Superior temporal gyrus (tissue), 1 donor: Measurements from ENCODE around the gene DCUN1D3.

Experiments
- DNase-seq: peaks from one replicate; pipeline ENCODE4 v3.0.0-alpha.2; 2016; ENCODE audit errors: extremely low spot score

Gene DCUN1D3

GRCh38 chr16:20918486-20919239, 18.5 kb upstream of the DCUN1D3 start:
- no peak for DNase-seq

GRCh38 chr16:20916942-20917341, 16.8 kb upstream of the DCUN1D3 start:
- DNase-seq = no peak

- no peak for DNase-seq
These were observed 16.1 kb upstream of the DCUN1D3 start for GRCh38 chr16:20916289-20916688.

GRCh38 chr16:20911361-20911760, 11.2 kb upstream of the DCUN1D3 start:
- no peak for DNase-seq

- no peak for DNase-seq
These were observed 10.7 kb upstream of the DCUN1D3 start for GRCh38 chr16:20910781-20911321.

- no peak for DNase-seq
These were observed 6.4 kb upstream of the DCUN1D3 start for GRCh38 chr16:20906341-20907255.

- no peak for DNase-seq
These were observed 5.4 kb upstream of the DCUN1D3 start for GRCh38 chr16:20905576-20905975.

- no peak for DNase-seq
These were observed 4.4 kb upstream of the DCUN1D3 start for GRCh38 chr16:20904507-20905081.

GRCh38 chr16:20903899-20904506, 3.8 kb upstream of the DCUN1D3 start:
- DNase-seq = no peak

GRCh38 chr16:20903116-20903898, 3.1 kb upstream of the DCUN1D3 start:
- no peak for DNase-seq

- no peak for DNase-seq
These were observed 2.3 kb upstream of the DCUN1D3 start for GRCh38 chr16:20902426-20902825.

- peak; percentile 60 for DNase-seq
These were observed 1.4 kb upstream of the DCUN1D3 start for GRCh38 chr16:20901436-20902112.

- DNase-seq = no peak
These were observed 894 bp upstream of the DCUN1D3 start for GRCh38 chr16:20901068-20901435.

GRCh38 chr16:20899477-20900298, 470 bp downstream of the DCUN1D3 start:
- no peak for DNase-seq

- peak; percentile 40 for DNase-seq
These were observed 1.1 kb downstream of the DCUN1D3 start for GRCh38 chr16:20899071-20899470.

- DNase-seq = no peak
These were observed 2.2 kb downstream of the DCUN1D3 start for GRCh38 chr16:20897922-20898321.

- DNase-seq = no peak
These were observed 2.8 kb downstream of the DCUN1D3 start for GRCh38 chr16:20897253-20897897.

- DNase-seq = no peak
These were observed 5.8 kb downstream of the DCUN1D3 start for GRCh38 chr16:20894388-20894787.

GRCh38 chr16:20889625-20890275, 10.4 kb downstream of the DCUN1D3 start:
- no peak for DNase-seq
